Prostate gland (tissue), 2 donors: Measurements from ENCODE around the gene DRC1. TPM values are rescaled to one million over a fixed set of nuclear protein-coding genes. Genes with fewer than 3 reads are reported as not detected.
"Not testable (repeated sequence)": the region's sequence is repeated elsewhere in the genome, so short reads cannot be mapped to it uniquely, and the experiment has no call there.

ENCODE experiments used
- DNase-seq: peaks from one replicate; pipeline ENCODE4 v3.0.0-alpha.2; 2019; ENCODE audit warnings: low spot score
- H3K27ac ChIP-seq, 2 donors: fragments of 200-600 bp; sonication (generic); 2 replicates each; pipeline ENCODE4 v1.5.1; 2017 to 2019
- H3K27me3 ChIP-seq: fragments of 200-600 bp; sonication (generic); replicated peaks from 2 replicates; pipeline ENCODE4 v1.5.1; 2019; ENCODE audit not compliant: insufficient read depth
- H3K36me3 ChIP-seq, 2 donors: fragments of 200-600 bp; sonication (generic); 1 replicate in 1 of 2; 2 replicates in 1 of 2; pipeline versions ENCODE4 v1.5.1 to v1.8.1; 2017 to 2019
- H3K4me1 ChIP-seq: fragments of 200-600 bp; sonication (generic); replicated peaks from 2 replicates; pipeline ENCODE4 v1.5.1; 2019
- H3K4me3 ChIP-seq, 2 donors: fragments of 200-600 bp; sonication (generic); 2 replicates each; pipeline ENCODE4 v1.5.1; 2017 to 2019
- H3K9me3 ChIP-seq: fragments of 200-600 bp; sonication (generic); 2 replicates; pipeline ENCODE4 v1.5.1; 2017
- CTCF ChIP-seq, 4 experiments: fragments of 200-600 bp in 2 of 4; fragments of 450-650 bp in 2 of 4; sonication (generic) in 2 of 4; IDR thresholded peaks; 1 replicate in 3 of 4; 2 replicates in 1 of 4; pipeline ENCODE4 v1.5.1; 2016 to 2019; ENCODE audit warnings: antibody characterized with exemption in 4 of 4, mild to moderate bottlenecking in 2 of 4, moderate library complexity in 2 of 4
- POLR2A ChIP-seq: fragments of 450-650 bp; IDR thresholded peaks from one replicate; pipeline ENCODE4 v1.6.1; 2016; ENCODE audit warnings: antibody characterized with exemption, mild to moderate bottlenecking
- POLR2AphosphoS5 ChIP-seq: sonication (generic); formaldehyde crosslinking; IDR thresholded peaks from one replicate; pipeline ENCODE4 v1.6.1; 2017; ENCODE audit warnings: antibody characterized with exemption
- WGBS: methylation state at CpG from one replicate; pipeline ENCODE4 v1.1.5; 2018; 5-methylcytosine and 5-hydroxymethylcytosine counted together
- intact Hi-C: fragments of 100-400 bp; cut with DNase I; formaldehyde crosslinking; loops from one replicate; pipeline ENCODE4 v1.14.2; 2022
- total RNA-seq, 2 donors: library from RNA; depleted of rRNA; stranded (reverse); fragments of >200 nt; gene quantifications; one replicate each; pipeline ENCODE4 v1.1.0, GENCODE V29; 2016

Gene DRC1
- 1 to 10 TPM in 1 of 2 donors, not detected in 1; 3.8 TPM for total RNA-seq

- H3K4me3 ChIP-seq = peak within 1 kb of the TSS; percentile 6 to 13
- no peaks in the 10 kb centered on the region for H3K4me1 ChIP-seq
- H3K36me3 ChIP-seq = no peaks in the 10 kb centered on the region
- WGBS = 13% methylated on average over 61 of the region's 63 CpGs
- no peaks in the 10 kb centered on the region for H3K9me3 ChIP-seq
- no peaks in the 10 kb centered on the region for H3K27me3 ChIP-seq
- H3K27ac ChIP-seq = no peak within 1 kb of the TSS
- no peak for DNase-seq
- TF ChIP-seq POLR2A (no peak), POLR2AphosphoS5 (no peak), CTCF (IDR thresholded peaks at IDR 0.05) (no peak)
- intact Hi-C loops = no loop called here
Measured at GRCh38 chr2:26401739-26402541, at the start of gene DRC1. DRC1 (plus strand) TSS chr2:26401920; CDS start chr2:26401990, 70 bp downstream.

- intact Hi-C loops = no loop called here
Measured at GRCh38 chr2:26352892-26353291, 48.8 kb upstream of the DRC1 start.

GRCh38 chr2:26354469-26354868 is 47.3 kb upstream of the DRC1 start:
- H3K9me3 ChIP-seq, H3K4me1 ChIP-seq, intact Hi-C loops, H3K36me3 ChIP-seq, H3K4me3 ChIP-seq, H3K27ac ChIP-seq, DNase-seq, H3K27me3 ChIP-seq: not testable (repeated sequence)
- WGBS = 97% methylated on average over 16 of the region's 16 CpGs

More at GRCh38 chr2:26352892-26353291, 48.8 kb upstream of the DRC1 start:
- no peaks in the 10 kb centered on the region for H3K4me1 ChIP-seq
- TF ChIP-seq POLR2A (no peak), POLR2AphosphoS5 (no peak), CTCF (IDR thresholded peaks at IDR 0.05) (no peak)
- WGBS = 89% methylated on average over 1 of the region's 1 CpG
- no peaks in the 10 kb centered on the region for H3K36me3 ChIP-seq
- no peak overlapping the region for H3K27ac ChIP-seq
- no peak overlapping the region for H3K4me3 ChIP-seq
- no peaks in the 10 kb centered on the region for H3K27me3 ChIP-seq
- no peaks in the 10 kb centered on the region for H3K9me3 ChIP-seq
- DNase-seq = no peak

- DNase-seq = peak; percentile 20
- peak; percentile 50 for TF ChIP-seq POLR2AphosphoS5
- peak; percentile 14 for TF ChIP-seq POLR2A
- no peak for TF ChIP-seq CTCF (IDR thresholded peaks at IDR 0.05)
Measured at GRCh38 chr2:26355038-26355995, 46.4 kb upstream of the DRC1 start.

GRCh38 chr2:26356111-26356510 is 45.6 kb upstream of the DRC1 start:
- no peak for DNase-seq
- WGBS = 92% methylated on average over 2 of the region's 2 CpGs
- no peak overlapping the region for H3K27ac ChIP-seq
- intact Hi-C loops = no loop called here
- H3K4me3 ChIP-seq = no peak overlapping the region
- no peaks in the 10 kb centered on the region for H3K27me3 ChIP-seq
- H3K36me3 ChIP-seq = no peaks in the 10 kb centered on the region
- TF ChIP-seq POLR2A = no peak
- TF ChIP-seq CTCF (IDR thresholded peaks at IDR 0.05) = no peak
- no peak for TF ChIP-seq POLR2AphosphoS5
- no peaks in the 10 kb centered on the region for H3K9me3 ChIP-seq
- H3K4me1 ChIP-seq = peaks cover 7% of the 10 kb centered on the region

More at GRCh38 chr2:26355038-26355995, 46.4 kb upstream of the DRC1 start:
- WGBS = 40% methylated on average over 9 of the region's 9 CpGs
- Histone ChIP-seq H3K4me3 (no peak overlapping the region), H3K36me3 (no peaks in the 10 kb centered on the region), H3K27ac (no peak overlapping the region), H3K4me1 (peaks cover 4% of the 10 kb centered on the region), H3K27me3 (no peaks in the 10 kb centered on the region), H3K9me3 (no peaks in the 10 kb centered on the region)
- intact Hi-C loops = no loop called here
